Gastrocnemius medialis (tissue), 4 donors: Measurements from ENCODE around the gene GFRA1. TPM values are rescaled to one million over a fixed set of nuclear protein-coding genes. Genes with fewer than 3 reads are reported as not detected.

ENCODE experiments used
- ATAC-seq, 2 donors: fragments of 150-250 bp; one replicate each; pipeline ENCODE4 v1.9.1; 2016
- DNase-seq, 2 donors: peaks; one replicate each; pipeline ENCODE4 v3.0.0-alpha.2; 2019
- H3K27ac ChIP-seq, 4 donors: fragments of 200-600 bp; sonication (generic); 1 replicate in 1 of 4; 2 replicates in 3 of 4; pipeline ENCODE4 v1.5.1; 2016 to 2018; ENCODE audit warnings: mild to moderate bottlenecking in 2 of 4, moderate library complexity in 1 of 4
- H3K27me3 ChIP-seq, 3 donors: fragments of 200-600 bp; sonication (generic) in 2 of 3; 1 replicate in 1 of 3; 2 replicates in 2 of 3; pipeline versions ENCODE4 v1.5.1 to v1.6.0; 2016 to 2019; ENCODE audit warnings: mild to moderate bottlenecking in 1 of 3, moderate library complexity in 1 of 3
- H3K36me3 ChIP-seq, 2 donors: fragments of 200-600 bp; sonication (generic) in 1 of 2; one replicate each; pipeline ENCODE4 v1.5.1; 2017 to 2018
- H3K4me1 ChIP-seq, 2 donors: fragments of 200-600 bp; sonication (generic) in 1 of 2; one replicate each; pipeline ENCODE4 v1.5.1; 2016 to 2017; ENCODE audit warnings: mild to moderate bottlenecking in 2 of 2
- H3K4me3 ChIP-seq, 4 donors: fragments of 200-600 bp; sonication (generic) in 3 of 4; 1 replicate in 1 of 4; 2 replicates in 3 of 4; pipeline ENCODE4 v1.5.1; 2016 to 2019; ENCODE audit warnings: mild to moderate bottlenecking in 2 of 4
- H3K9me3 ChIP-seq, 3 donors: fragments of 200-600 bp; sonication (generic) in 2 of 3; 1 replicate in 1 of 3; 2 replicates in 2 of 3; pipeline ENCODE4 v1.5.1; 2016 to 2019
- POLR2A ChIP-seq, 2 donors: fragments of 450-650 bp; IDR thresholded peaks; one replicate each; pipeline ENCODE4 v1.6.1; 2017; ENCODE audit warnings: antibody characterized with exemption in 2 of 2, mild to moderate bottlenecking in 2 of 2, moderate library complexity in 2 of 2
- in situ Hi-C, 4 donors: fragments of 200-750 bp; cut with MboI; loops; one replicate each; pipeline versions ENCODE4 v1.15.0 to v1.8.0; 2017; ENCODE audit warnings: low sequenced_read_pairs in 4 of 4
- intact Hi-C: fragments of 100-400 bp; cut with DNase I; formaldehyde crosslinking; loops from one replicate; pipeline ENCODE4 v1.15.1; 2023; ENCODE audit warnings: low total_unique reads
- total RNA-seq, 4 donors: library from RNA; depleted of rRNA; stranded (reverse); fragments of >200 nt; gene quantifications; one replicate each; pipeline versions ENCODE4 v1.1.0 to v1.2.3, GENCODE V29; 2016
- TF ChIP-seq, protein P1 (sequence below), 5 experiments: fragments of 450-650 bp in 3 of 5; fragments of 200-600 bp in 2 of 5; sonication (generic) in 2 of 5; IDR thresholded peaks in 4 of 5; conservative IDR thresholded peaks in 1 of 5; 1 replicate in 4 of 5; 2 replicates in 1 of 5; pipeline ENCODE4 v1.5.1; 2016 to 2019; ENCODE audit warnings: antibody characterized with exemption in 5 of 5, mild to moderate bottlenecking in 3 of 5, moderate library complexity in 3 of 5

GFRA1 gene
- total RNA-seq, 4 donors from 2014 or later, result 21.2 to 34.2 (median 25.2) TPM

DNA sequence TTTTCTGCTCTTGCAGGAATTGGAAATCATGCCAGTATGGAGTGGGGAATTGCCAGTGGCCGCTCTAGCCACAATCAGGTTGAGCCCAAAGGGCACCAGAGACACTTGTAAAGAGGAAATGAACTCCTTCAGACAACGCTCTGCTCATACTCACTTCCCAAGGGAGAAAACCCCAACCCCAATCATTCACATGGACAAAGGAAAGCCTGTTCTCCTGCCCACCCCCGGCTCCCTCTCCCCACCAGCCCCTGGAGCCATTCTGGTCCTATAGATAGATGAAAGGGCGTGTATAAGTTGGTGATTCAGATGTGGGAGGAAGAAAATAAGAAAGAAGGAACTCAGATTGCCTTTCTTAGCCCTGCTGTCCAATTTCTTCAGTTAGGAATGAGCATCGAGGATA lies 57.4 kb downstream of the GFRA1 start:
- in situ Hi-C loops, result no loop called here

DNA sequence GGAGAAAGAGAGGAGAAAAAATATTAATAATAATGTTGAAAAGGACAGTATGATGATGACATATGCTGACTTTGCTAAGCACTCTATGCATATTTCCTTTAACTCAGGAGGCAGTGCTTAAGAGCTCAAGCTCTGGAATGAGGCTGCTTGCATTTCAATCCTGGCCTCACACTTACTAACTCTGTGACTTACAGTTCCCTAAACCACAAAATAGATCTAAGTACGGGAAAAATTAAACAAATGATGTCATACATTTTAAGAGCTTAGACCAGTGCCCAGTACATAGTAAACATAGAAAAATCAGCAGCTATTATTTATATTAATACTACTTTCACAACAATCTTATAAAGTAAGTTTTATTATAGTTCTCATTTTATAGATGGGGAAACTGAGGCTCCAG lies 61.3 kb downstream of the GFRA1 start:
- no peaks in the 10 kb centered on the region for H3K4me1 ChIP-seq
- DNase-seq, result no peak
- intact Hi-C loops, result no loop called here

More for the DNA sequence above, 57.4 kb downstream of the GFRA1 start:
- TF ChIP-seq, protein P1, sequence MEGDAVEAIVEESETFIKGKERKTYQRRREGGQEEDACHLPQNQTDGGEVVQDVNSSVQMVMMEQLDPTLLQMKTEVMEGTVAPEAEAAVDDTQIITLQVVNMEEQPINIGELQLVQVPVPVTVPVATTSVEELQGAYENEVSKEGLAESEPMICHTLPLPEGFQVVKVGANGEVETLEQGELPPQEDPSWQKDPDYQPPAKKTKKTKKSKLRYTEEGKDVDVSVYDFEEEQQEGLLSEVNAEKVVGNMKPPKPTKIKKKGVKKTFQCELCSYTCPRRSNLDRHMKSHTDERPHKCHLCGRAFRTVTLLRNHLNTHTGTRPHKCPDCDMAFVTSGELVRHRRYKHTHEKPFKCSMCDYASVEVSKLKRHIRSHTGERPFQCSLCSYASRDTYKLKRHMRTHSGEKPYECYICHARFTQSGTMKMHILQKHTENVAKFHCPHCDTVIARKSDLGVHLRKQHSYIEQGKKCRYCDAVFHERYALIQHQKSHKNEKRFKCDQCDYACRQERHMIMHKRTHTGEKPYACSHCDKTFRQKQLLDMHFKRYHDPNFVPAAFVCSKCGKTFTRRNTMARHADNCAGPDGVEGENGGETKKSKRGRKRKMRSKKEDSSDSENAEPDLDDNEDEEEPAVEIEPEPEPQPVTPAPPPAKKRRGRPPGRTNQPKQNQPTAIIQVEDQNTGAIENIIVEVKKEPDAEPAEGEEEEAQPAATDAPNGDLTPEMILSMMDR (IDR thresholded peaks at IDR 0.05 in 4 of 5, conservative IDR thresholded peaks at IDR 0.05 in 1 of 5), result no peak
- TF ChIP-seq POLR2A (IDR thresholded peaks at IDR 0.05), result no peak
- ATAC-seq, result no peak
- Histone ChIP-seq H3K9me3 (no peaks in the 10 kb centered on the region), H3K4me1 (no peaks in the 10 kb centered on the region), H3K27me3 (no peaks in the 10 kb centered on the region), H3K27ac (no peak overlapping the region), H3K4me3 (no peak overlapping the region), H3K36me3 (no peaks in the 10 kb centered on the region)
- intact Hi-C loops, result no loop called here
- DNase-seq, result no peak

DNA sequence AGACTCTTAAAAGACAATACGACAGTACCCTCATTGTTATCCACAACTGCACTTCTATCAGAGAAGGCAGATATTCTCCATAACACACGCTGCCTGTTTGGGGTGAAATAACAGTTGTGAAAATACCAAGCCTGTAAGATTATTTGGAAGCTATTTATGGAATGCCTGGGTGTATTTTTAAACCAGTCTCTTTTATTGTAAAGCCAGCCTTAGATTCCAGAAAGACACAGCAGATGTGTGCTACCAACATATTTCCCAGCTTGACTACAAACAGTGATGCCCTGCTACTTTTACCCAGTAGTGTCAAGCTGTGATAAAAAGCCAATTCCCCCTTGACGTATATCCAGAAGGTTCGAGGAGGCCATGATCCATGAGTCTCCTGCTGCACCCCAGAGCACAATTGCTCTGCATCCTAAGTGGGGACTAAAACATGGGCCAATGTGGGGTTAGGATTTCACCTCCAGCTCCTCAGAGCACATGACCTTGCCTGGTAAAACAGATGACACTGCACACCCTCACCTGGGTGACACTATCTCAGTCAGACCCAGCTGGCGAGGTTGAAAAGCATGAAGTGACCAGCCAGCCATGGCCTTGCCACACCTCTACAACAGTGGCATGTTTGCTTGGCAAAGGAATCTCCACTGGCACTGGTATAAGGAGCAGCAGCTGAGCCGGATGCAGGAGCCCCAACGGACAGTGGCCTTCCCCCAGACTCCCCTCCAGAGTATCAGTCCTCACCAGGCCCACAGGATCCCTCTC lies 62.2 kb downstream of the GFRA1 start:
- intact Hi-C loops, result no loop called here
- Histone ChIP-seq H3K9me3 (no peaks in the 10 kb centered on the region), H3K4me1 (no peaks in the 10 kb centered on the region), H3K27ac (no peak overlapping the region), H3K27me3 (no peaks in the 10 kb centered on the region), H3K36me3 (no peaks in the 10 kb centered on the region), H3K4me3 (no peak overlapping the region)
- DNase-seq (no peak), ATAC-seq (no peak)
- in situ Hi-C loops, result no loop called here
- TF ChIP-seq, protein P1 (IDR thresholded peaks at IDR 0.05 in 4 of 5, conservative IDR thresholded peaks at IDR 0.05 in 1 of 5), result no peak
- no peak for TF ChIP-seq POLR2A (IDR thresholded peaks at IDR 0.05)

More for the DNA sequence above, 61.3 kb downstream of the GFRA1 start:
- Histone ChIP-seq H3K36me3 (no peaks in the 10 kb centered on the region), H3K27ac (no peak overlapping the region), H3K9me3 (no peaks in the 10 kb centered on the region), H3K27me3 (no peaks in the 10 kb centered on the region), H3K4me3 (no peak overlapping the region)
- no peak for ATAC-seq
- in situ Hi-C loops, result no loop called here
- TF ChIP-seq POLR2A (IDR thresholded peaks at IDR 0.05), result no peak
- TF ChIP-seq, protein P1 (IDR thresholded peaks at IDR 0.05 in 4 of 5, conservative IDR thresholded peaks at IDR 0.05 in 1 of 5), result no peak

DNA sequence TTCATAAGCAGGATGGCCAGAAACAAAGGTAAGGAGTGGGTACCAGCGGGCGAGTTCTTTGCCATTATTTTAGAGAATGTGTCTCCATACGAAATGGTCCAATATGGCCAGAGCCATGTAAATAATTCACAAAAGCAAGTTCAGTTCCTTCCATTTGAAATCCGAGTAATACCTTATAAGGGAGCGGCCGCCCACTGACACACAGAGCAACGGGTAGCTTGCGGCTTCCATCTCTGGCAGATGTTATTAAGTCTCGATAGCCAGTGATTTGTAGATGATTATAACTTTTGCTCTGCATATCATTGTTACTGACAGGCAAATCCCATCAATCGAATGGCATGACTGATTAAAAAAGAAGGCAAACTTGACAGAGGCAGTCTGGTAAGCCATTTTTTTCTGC lies 63.2 kb downstream of the GFRA1 start:
- in situ Hi-C loops (no loop called here), intact Hi-C loops (no loop called here)
- Histone ChIP-seq H3K4me1 (no peaks in the 10 kb centered on the region), H3K9me3 (no peaks in the 10 kb centered on the region), H3K36me3 (no peaks in the 10 kb centered on the region), H3K27ac (no peak overlapping the region), H3K4me3 (no peak overlapping the region), H3K27me3 (no peaks in the 10 kb centered on the region)
- no peak for ATAC-seq
- no peak for DNase-seq
- TF ChIP-seq, protein P1 (IDR thresholded peaks at IDR 0.05 in 4 of 5, conservative IDR thresholded peaks at IDR 0.05 in 1 of 5), result no peak
- TF ChIP-seq POLR2A (IDR thresholded peaks at IDR 0.05), result no peak
